Keratinocyte (primary cell): ENCODE results near the gene TMEM221. TPM values are rescaled to one million over a fixed set of nuclear protein-coding genes. Genes with fewer than 3 reads are reported as not detected.

ENCODE experiments used
- DNase-seq: peaks from one replicate; pipeline ENCODE4 v3.0.0-alpha.2; 2011; ENCODE audit warnings: low read depth, missing footprints, low spot score
- FAIRE-seq: peaks from 2 replicates; lab custom pipeline; 2011; peaks lifted over from hg19 to GRCh38; lab: Jason Lieb, UNC
- H2AFZ ChIP-seq: 2 replicates; pipeline ENCODE4 v1.6.0; 2012; ENCODE audit warnings: low read length, control low read depth, inconsistent platforms; ENCODE audit not compliant: control insufficient read depth
- H3K27ac ChIP-seq: 2 replicates; pipeline ENCODE4 v1.5.1; 2011; ENCODE audit warnings: low read length; ENCODE audit not compliant: control insufficient read depth, insufficient read depth
- H3K27me3 ChIP-seq: 3 replicates; pipeline ENCODE4 v1.6.0; 2011; ENCODE audit warnings: low read length; ENCODE audit not compliant: control insufficient read depth, insufficient read depth; ENCODE audit errors: extremely low read depth
- H3K36me3 ChIP-seq, 2 experiments: 2 replicates in 1 of 2; 3 replicates in 1 of 2; pipeline ENCODE4 v1.5.1; 2011; ENCODE audit warnings: low read length in 2 of 2, mild to moderate bottlenecking in 1 of 2; ENCODE audit not compliant: control insufficient read depth in 2 of 2, insufficient read depth in 2 of 2; ENCODE audit errors: extremely low read depth in 1 of 2
- H3K4me1 ChIP-seq: 3 replicates; pipeline ENCODE4 v1.5.1; 2011; ENCODE audit warnings: low read length; ENCODE audit not compliant: control insufficient read depth, insufficient read depth; ENCODE audit errors: extremely low read depth
- H3K4me2 ChIP-seq: 3 replicates; pipeline ENCODE4 v1.6.0; 2011; ENCODE audit warnings: low read depth, low read length; ENCODE audit not compliant: control insufficient read depth, insufficient read depth; ENCODE audit errors: extremely low read depth
- H3K4me3 ChIP-seq, 3 experiments: fragments of 200-600 bp in 1 of 3; sonication (generic) in 1 of 3; 2 replicates in 2 of 3; 3 replicates in 1 of 3; pipeline ENCODE4 v1.5.1; 2011 to 2016; ENCODE audit warnings: low read length in 3 of 3, mild to moderate bottlenecking in 3 of 3, control low read depth in 2 of 3, inconsistent platforms in 1 of 3, low read depth in 1 of 3, mixed read lengths in 1 of 3, mixed run types in 1 of 3, moderate library complexity in 1 of 3; ENCODE audit not compliant: control insufficient read depth in 2 of 3, insufficient read depth in 2 of 3; ENCODE audit errors: extremely low read depth in 1 of 3
- H3K79me2 ChIP-seq: 2 replicates; pipeline ENCODE4 v1.6.0; 2012; ENCODE audit warnings: low read length; ENCODE audit not compliant: control insufficient read depth, insufficient read depth
- H3K9ac ChIP-seq: 3 replicates; pipeline ENCODE4 v1.6.0; 2011; ENCODE audit warnings: low read length; ENCODE audit not compliant: control insufficient read depth, insufficient read depth; ENCODE audit errors: extremely low read depth
- H3K9me1 ChIP-seq: 3 replicates; pipeline ENCODE4 v1.6.0; 2011; ENCODE audit warnings: low read length; ENCODE audit not compliant: control insufficient read depth, insufficient read depth; ENCODE audit errors: extremely low read depth
- H3K9me3 ChIP-seq: 2 replicates; pipeline ENCODE4 v1.5.1; 2012; ENCODE audit warnings: low read depth, low read length; ENCODE audit not compliant: control insufficient read depth
- H4K20me1 ChIP-seq: 3 replicates; pipeline ENCODE4 v1.6.0; 2011; ENCODE audit warnings: low read length; ENCODE audit not compliant: control insufficient read depth, insufficient read depth; ENCODE audit errors: extremely low read depth
- CTCF ChIP-seq, 3 experiments: IDR thresholded peaks in 1 of 3; conservative IDR thresholded peaks in 1 of 3; optimal IDR thresholded peaks in 1 of 3; 2 replicates in 2 of 3; 3 replicates in 1 of 3; pipeline versions ENCODE3 to v1.5.1; 2011; ENCODE audit warnings: low read length in 3 of 3, mild to moderate bottlenecking in 3 of 3, moderate library complexity in 2 of 3, control low read depth in 1 of 3, inconsistent platforms in 1 of 3; ENCODE audit not compliant: insufficient read depth in 2 of 3; ENCODE audit errors: extremely low read depth in 1 of 3
- EZH2 ChIP-seq: IDR thresholded peaks from one replicate; pipeline ENCODE4 v1.6.1; 2012; ENCODE audit warnings: inconsistent platforms, mild to moderate bottlenecking, low read length, moderate library complexity
- dilution Hi-C: fragments of 300-500 bp; cut with MboI; formaldehyde crosslinking; loops from one replicate; pipeline ENCODE4 v1.7.0; 2020; ENCODE audit warnings: low sequenced_read_pairs; ENCODE audit not compliant: extremely low pct_ligation_motif_present
- polyA plus RNA-seq, 5 experiments: library from polyadenylated mRNA; depleted of rRNA in 3 of 5; stranded (reverse) in 3 of 5; stranded (forward) in 1 of 5; unstranded in 1 of 5; fragments of >200 nt; gene quantifications; 1 replicate in 1 of 5; 2 replicates in 3 of 5; 3 replicates in 1 of 5; pipeline versions ENCODE4 v1.2.1 to v1.2.3, GENCODE V29; 2011 to 2012; ENCODE audit warnings: missing spikeins in 2 of 5, low read depth in 1 of 5, low replicate concordance in 1 of 5

TMEM221 gene
- polyA plus RNA-seq, 1 donor (not counting 4 experiments of a cell fraction or from before 2014, with no cell fraction given): 0.04 TPM

DNA sequence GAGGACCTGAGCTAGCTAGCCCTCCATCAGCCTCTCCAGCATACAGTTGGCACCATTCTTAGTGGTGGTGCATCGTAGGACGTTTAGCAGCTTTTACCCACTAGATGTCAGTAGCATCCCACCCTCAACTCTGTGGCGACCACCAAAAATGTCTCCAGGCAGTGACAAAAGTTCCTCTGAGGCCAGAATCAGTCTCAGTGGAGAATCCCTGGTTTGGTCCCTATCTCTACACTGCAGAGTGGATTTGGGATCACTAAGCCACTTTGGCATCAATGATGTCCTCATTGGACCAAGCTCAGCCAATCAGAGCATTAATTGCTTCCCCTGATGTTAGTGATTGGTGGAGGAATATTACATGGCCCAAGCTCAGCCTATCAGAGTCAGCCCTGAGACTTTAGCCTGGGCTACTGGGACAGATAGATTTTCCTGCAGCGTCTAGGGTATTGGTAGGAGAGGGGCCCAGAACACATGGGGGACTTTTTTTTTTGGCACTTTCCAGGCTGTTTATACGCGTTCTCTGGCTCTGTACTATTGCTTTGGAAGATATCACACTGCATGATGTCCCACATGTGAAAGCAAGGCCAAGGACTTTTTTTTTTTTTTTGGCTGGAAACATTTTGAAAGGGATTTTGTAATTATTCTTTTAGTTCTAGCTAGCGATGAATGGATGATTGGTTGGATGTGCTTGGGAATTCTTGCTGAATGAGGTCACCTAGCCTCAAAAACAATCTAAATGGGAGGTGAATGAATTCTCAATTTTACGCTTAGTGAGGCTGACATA is 7.0 kb downstream of the TMEM221 start:
- peak; percentile 83 for FAIRE-seq

DNA sequence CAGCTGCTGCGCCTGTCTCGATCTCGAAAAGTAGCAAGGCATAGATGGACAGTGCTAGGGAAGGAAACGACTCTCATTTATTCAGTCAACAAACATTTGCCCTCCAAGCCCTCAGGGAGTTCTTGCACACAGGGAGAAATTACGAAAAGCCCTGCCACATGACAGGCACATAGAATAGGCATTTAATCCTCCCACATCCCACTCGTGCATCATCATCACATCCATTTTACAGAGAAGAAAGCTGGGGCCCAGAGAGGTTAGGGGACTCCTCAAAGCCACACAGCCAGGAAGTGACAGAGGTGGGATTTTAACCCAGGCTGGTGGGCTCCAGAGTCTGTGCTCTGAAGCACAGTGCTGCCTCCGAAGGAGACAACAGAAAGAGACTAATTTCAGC is 11.6 kb downstream of the TMEM221 start:
- dilution Hi-C loops: no loop called here
- Histone ChIP-seq H3K4me1 (peaks cover 6% of the 10 kb centered on the region), H4K20me1 (no peaks in the 10 kb centered on the region), H3K4me3 (no peak overlapping the region), H3K9ac (no peak overlapping the region), H3K9me3 (no peaks in the 10 kb centered on the region), H3K9me1 (no peaks in the 10 kb centered on the region), H2AFZ (no peak overlapping the region), H3K79me2 (no peaks in the 10 kb centered on the region), H3K27me3 (no peaks in the 10 kb centered on the region), H3K27ac (no peak overlapping the region), H3K4me2 (no peak overlapping the region), H3K36me3 (no peaks in the 10 kb centered on the region)
- FAIRE-seq: no peak
- TF ChIP-seq EZH2 (no peak), CTCF (optimal IDR thresholded peaks at IDR 0.05 in 1 of 3, IDR thresholded peaks at IDR 0.05 in 1 of 3, conservative IDR thresholded peaks at IDR 0.05 in 1 of 3; ENCODE audit: extremely low read depth in 1 of 3, insufficient read depth in 2 of 3, low read length in 3 of 3) (no peak)
- DNase-seq: no peak

More for the DNA sequence above, 7.0 kb downstream of the TMEM221 start:
- Histone ChIP-seq H3K4me3 (no peak overlapping the region), H3K4me2 (peak overlapping the region; percentile 29), H3K9me3 (no peaks in the 10 kb centered on the region), H3K27me3 (no peaks in the 10 kb centered on the region), H3K36me3 (no peaks in the 10 kb centered on the region), H2AFZ (no peak overlapping the region), H3K79me2 (no peaks in the 10 kb centered on the region), H4K20me1 (no peaks in the 10 kb centered on the region), H3K27ac (no peak overlapping the region), H3K9me1 (no peaks in the 10 kb centered on the region), H3K4me1 (peaks cover 10% of the 10 kb centered on the region), H3K9ac (no peak overlapping the region)
- no peak for TF ChIP-seq EZH2
- TF ChIP-seq CTCF (optimal IDR thresholded peaks at IDR 0.05 in 1 of 3, IDR thresholded peaks at IDR 0.05 in 1 of 3, conservative IDR thresholded peaks at IDR 0.05 in 1 of 3; ENCODE audit: extremely low read depth in 1 of 3, insufficient read depth in 2 of 3, low read length in 3 of 3): peak; percentile 52 to 84 (median 58)
- dilution Hi-C loops: no loop called here
- DNase-seq: no peak
